IMR-90 (cell line): ENCODE measurements around the gene TMPRSS9. TPM values are rescaled to one million over a fixed set of nuclear protein-coding genes. Genes with fewer than 3 reads are reported as not detected.

ENCODE experiments used
- ATAC-seq: fragments of 200-7000 bp; cut with Tn5 transposase; 2 replicates; pipeline ENCODE4 v1.9.1; 2020; ENCODE audit warnings: low read depth, mild to moderate bottlenecking, moderate library complexity
- BruUV-seq: library from RNA; stranded (reverse); fragments of 400-500 nt; replicated peaks from 2 replicates; lab custom pipeline; 2021; lab: Mats Ljungman, UMichigan
- CTCF ChIA-PET: fragments of 300-600 bp; formaldehyde crosslinking; extraction: SDS; loops from one replicate; lab custom pipeline; 2021; ENCODE audit warnings: antibody characterized with exemption; lab: Yijun Ruan, JAX
- POLR2A ChIA-PET: fragments of 300-600 bp; sonication (Branson Sonifier 250); formaldehyde crosslinking; loops from one replicate; lab custom pipeline; 2022; ENCODE audit warnings: antibody characterized with exemption; ENCODE audit not compliant: unreplicated experiment; lab: Charles Lee
- DNase-seq: peaks from one replicate; pipeline ENCODE4 v3.0.0; 2013
- H2AFZ ChIP-seq: replicated peaks from 2 replicates; pipeline ENCODE3; 2013; ENCODE audit warnings: low read length, mild to moderate bottlenecking; ENCODE audit not compliant: poor library complexity
- H2AK5ac ChIP-seq: 2 replicates; pipeline ENCODE4 v1.6.1; 2013; ENCODE audit warnings: low read depth, low read length, inconsistent platforms
- H2AK9ac ChIP-seq: replicated peaks from 2 replicates; pipeline ENCODE3; 2013; ENCODE audit warnings: mild to moderate bottlenecking, low read depth, low read length, moderate library complexity; ENCODE audit not compliant: poor library complexity
- H2BK120ac ChIP-seq: 2 replicates; pipeline ENCODE4 v1.6.1; 2013; ENCODE audit warnings: low read depth, low read length, inconsistent platforms
- H2BK15ac ChIP-seq: 3 replicates; pipeline ENCODE4 v1.6.1; 2013; ENCODE audit warnings: low read depth, low read length, inconsistent platforms
- H2BK20ac ChIP-seq: 2 replicates; pipeline ENCODE4 v1.6.1; 2013; ENCODE audit warnings: low read depth, mild to moderate bottlenecking, inconsistent platforms, low read length, moderate library complexity
- H2BK5ac ChIP-seq: 2 replicates; pipeline ENCODE4 v1.6.1; 2013; ENCODE audit warnings: mild to moderate bottlenecking, low read depth, low read length, inconsistent platforms; ENCODE audit not compliant: poor library complexity, severe bottlenecking
- H3K14ac ChIP-seq: replicated peaks from 2 replicates; pipeline ENCODE4 v1.6.1; 2013; ENCODE audit warnings: low read depth, low read length, inconsistent platforms
- H3K18ac ChIP-seq: 2 replicates; pipeline ENCODE4 v1.6.1; 2013; ENCODE audit warnings: low read depth, low read length, control low read depth
- H3K23ac ChIP-seq: 2 replicates; pipeline ENCODE4 v1.6.1; 2013; ENCODE audit warnings: low read depth, low read length, inconsistent platforms
- H3K27ac ChIP-seq: 2 replicates; pipeline ENCODE4 v1.5.1; 2013; ENCODE audit warnings: mild to moderate bottlenecking, control low read depth, low read length; ENCODE audit not compliant: insufficient read depth
- H3K27me3 ChIP-seq: 2 replicates; pipeline ENCODE4 v1.6.1; 2013; ENCODE audit warnings: low read length; ENCODE audit not compliant: control insufficient read depth, insufficient read depth
- H3K36me3 ChIP-seq: 2 replicates; pipeline ENCODE4 v1.6.1; 2013; ENCODE audit warnings: low read length, mixed read lengths; ENCODE audit not compliant: control insufficient read depth, insufficient read depth
- H3K4ac ChIP-seq: 2 replicates; pipeline ENCODE4 v1.6.1; 2013; ENCODE audit warnings: low read depth, low read length, inconsistent platforms
- H3K4me1 ChIP-seq: 2 replicates; pipeline ENCODE4 v1.6.1; 2013; ENCODE audit warnings: low read length, mixed read lengths; ENCODE audit not compliant: control insufficient read depth, insufficient read depth
- H3K4me2 ChIP-seq: 2 replicates; pipeline ENCODE4 v1.6.1; 2013; ENCODE audit warnings: low read depth, mild to moderate bottlenecking, control low read depth, low read length, moderate library complexity
- H3K4me3 ChIP-seq: 2 replicates; pipeline ENCODE4 v1.5.1; 2013; ENCODE audit warnings: low read depth, mild to moderate bottlenecking, control low read depth, low read length, moderate library complexity; ENCODE audit not compliant: insufficient read depth
- H3K56ac ChIP-seq: 2 replicates; pipeline ENCODE4 v1.6.1; 2013; ENCODE audit warnings: low read length, inconsistent platforms; ENCODE audit not compliant: insufficient read depth; ENCODE audit errors: extremely low read depth
- H3K79me1 ChIP-seq, 2 experiments: 2 replicates each; pipeline ENCODE4 v1.6.1; 2013; ENCODE audit warnings: low read length in 2 of 2, inconsistent platforms in 1 of 2, low read depth in 1 of 2
- H3K9ac ChIP-seq: 2 replicates; pipeline ENCODE4 v1.6.1; 2013; ENCODE audit warnings: low read depth, low read length, control low read depth
- H3K9me1 ChIP-seq: 2 replicates; pipeline ENCODE4 v1.6.1; 2013; ENCODE audit warnings: low read length, inconsistent platforms; ENCODE audit not compliant: insufficient read depth
- H3K9me3 ChIP-seq: 2 replicates; pipeline ENCODE4 v1.6.1; 2013; ENCODE audit warnings: low read length; ENCODE audit not compliant: control insufficient read depth, insufficient read depth
- H4K20me1 ChIP-seq: 2 replicates; pipeline ENCODE4 v1.6.1; 2013; ENCODE audit warnings: low read length, inconsistent platforms; ENCODE audit not compliant: insufficient read depth
- H4K5ac ChIP-seq: 2 replicates; pipeline ENCODE4 v1.6.1; 2013; ENCODE audit warnings: mild to moderate bottlenecking, low read depth, low read length, control low read depth
- H4K8ac ChIP-seq, 2 experiments: 2 replicates each; pipeline ENCODE4 v1.6.1; 2013; ENCODE audit warnings: low read depth in 2 of 2, low read length in 2 of 2, control low read depth in 1 of 2, inconsistent platforms in 1 of 2
- H4K91ac ChIP-seq: 2 replicates; pipeline ENCODE4 v1.6.1; 2013; ENCODE audit warnings: low read depth, low read length, inconsistent platforms; ENCODE audit not compliant: insufficient read depth
- NFE2L2 ChIP-seq: fragments of 150-350 bp; IDR thresholded peaks from 2 replicates; pipeline ENCODE4 v1.6.1; 2016; ENCODE audit warnings: low read depth, mild to moderate bottlenecking, low read length
- RFX5 ChIP-seq: IDR thresholded peaks from 2 replicates; pipeline ENCODE4 v1.8.0; 2012; ENCODE audit warnings: low read depth, mild to moderate bottlenecking, low read length, moderate library complexity
- WGBS, 2 experiments: methylation state at CpG; one replicate each; pipeline versions ENCODE4 v1.1.5 to v1.1.7; 2013; ENCODE audit warnings: missing lambda C conversion rate in 2 of 2; ENCODE audit not compliant: insufficient read length in 1 of 2; ENCODE audit errors: extremely low coverage in 2 of 2; 5-methylcytosine and 5-hydroxymethylcytosine counted together
- dilution Hi-C: fragments of 300-500 bp; cut with HindIII; formaldehyde crosslinking; loops from one replicate; pipeline ENCODE4 v1.14.3; 2018; ENCODE audit warnings: low sequenced_read_pairs; ENCODE audit not compliant: unreplicated experiment
- in situ Hi-C: fragments of 300-500 bp; cut with MboI; formaldehyde crosslinking; loops from 3 replicates; pipeline ENCODE4 v1.14.3; 2019; ENCODE audit warnings: low sequenced_read_pairs, inconsistent platforms, mixed read lengths
- intact Hi-C: fragments of 100-400 bp; cut with micrococcal nuclease; formaldehyde crosslinking; loops from 2 replicates; pipeline ENCODE4 v1.10.0; 2022
- polyA plus RNA-seq, 3 experiments: library from polyadenylated mRNA; depleted of rRNA; stranded (reverse); fragments of >200 nt; gene quantifications; 2 replicates each; pipeline ENCODE4 v1.2.3, GENCODE V29; 2012; ENCODE audit warnings: low replicate concordance in 1 of 3
- total RNA-seq: library from RNA; depleted of rRNA; stranded (reverse); fragments of >200 nt; gene quantifications from 2 replicates; pipeline ENCODE4 v1.2.3, GENCODE V29; 2012

Gene TMPRSS9
- total and polyA plus RNA-seq, 2 of the 4 experiments (the other 2 are of a cell fraction): not detected

- no peak overlapping the region for H3K27ac ChIP-seq
- H4K8ac ChIP-seq: no peak overlapping the region
- H2AFZ ChIP-seq: no peak overlapping the region
These were observed 108.5 kb downstream of the TMPRSS9 start for GRCh38 chr19:2468596-2468995.

More at GRCh38 chr19:2468596-2468995, 108.5 kb downstream of the TMPRSS9 start:
- CTCF ChIA-PET: interaction anchor here (0.6 kb wide), 1 partner anchor 120 kb away, joined by 3 read pairs; no protein-coding TSS in a partner anchor
- 0 out of 2 replicates have a peak, but pooled peaks cover 7% of the 10 kb centered on the region for H3K9me1 ChIP-seq
- H3K27me3 ChIP-seq: no peaks in the 10 kb centered on the region
- dilution Hi-C loops: no loop called here
- H3K23ac ChIP-seq: no peak overlapping the region
- H4K20me1 ChIP-seq: no peaks in the 10 kb centered on the region
- POLR2A ChIA-PET: interaction anchor here (0.7 kb wide), 1 partner anchor 12 kb away, joined by 3 read pairs; no protein-coding TSS in a partner anchor
- no peaks in the 10 kb centered on the region for H3K79me1 ChIP-seq
- H4K5ac ChIP-seq: no peak overlapping the region
- H3K4me3 ChIP-seq: no peak overlapping the region
- no peak overlapping the region for H3K18ac ChIP-seq
- TF ChIP-seq RFX5: no peak
- no peak for TF ChIP-seq NFE2L2
- peaks cover 7% of the 10 kb centered on the region for H3K4me1 ChIP-seq
- intact Hi-C loops: no loop called here
- no peak overlapping the region for H3K4ac ChIP-seq
- H3K14ac ChIP-seq: no peak overlapping the region
- 58% methylated on average over 4 of the region's 12 CpGs; no CpG with 5 or more reads in 1 of the 2 experiments for WGBS, 2 experiments
- no peak overlapping the region for H2BK15ac ChIP-seq
- no peak; the same call in 1 of the 2 replicates for ATAC-seq
- no peak overlapping the region for H2BK120ac ChIP-seq
- no peak overlapping the region for H2BK20ac ChIP-seq
- H3K36me3 ChIP-seq: no peaks in the 10 kb centered on the region
- no peak overlapping the region for H3K9ac ChIP-seq
- H2AK5ac ChIP-seq: no peak overlapping the region
- no TSS peak for BruUV-seq
- in situ Hi-C loops: no loop called here
- no peak overlapping the region for H2BK5ac ChIP-seq
- H4K91ac ChIP-seq: no peak overlapping the region
- H3K9me3 ChIP-seq: no peaks in the 10 kb centered on the region
- no peak for DNase-seq
- H3K4me2 ChIP-seq: no peak overlapping the region
- H2AK9ac ChIP-seq: no peak overlapping the region
- H3K56ac ChIP-seq: no peak overlapping the region
